ENCODE results near the gene RGS7.

GRCh38 chr1:241325456-241325855 lies 31.5 kb downstream of the RGS7 start:
- TF ChIP-seq CTCF (IDR thresholded peaks at IDR 0.05) (no peak), POLR2A (IDR thresholded peaks at IDR 0.05) (no peak)

All from body of pancreas (tissue), 4 donors.